NAMALWA (cell line): ENCODE results near the gene RFWD3.
A peak's percentile ranks its signal among the peaks of the same experiment; 100 is the strongest.
"Not testable (repeated sequence)": the region's sequence is repeated elsewhere in the genome, so short reads cannot be mapped to it uniquely, and the experiment has no call there.

Experiments
- DNase-seq: peaks from one replicate; pipeline ENCODE4 v3.0.0-alpha.2; 2015; ENCODE audit warnings: low spot score

RFWD3 gene, protein sequence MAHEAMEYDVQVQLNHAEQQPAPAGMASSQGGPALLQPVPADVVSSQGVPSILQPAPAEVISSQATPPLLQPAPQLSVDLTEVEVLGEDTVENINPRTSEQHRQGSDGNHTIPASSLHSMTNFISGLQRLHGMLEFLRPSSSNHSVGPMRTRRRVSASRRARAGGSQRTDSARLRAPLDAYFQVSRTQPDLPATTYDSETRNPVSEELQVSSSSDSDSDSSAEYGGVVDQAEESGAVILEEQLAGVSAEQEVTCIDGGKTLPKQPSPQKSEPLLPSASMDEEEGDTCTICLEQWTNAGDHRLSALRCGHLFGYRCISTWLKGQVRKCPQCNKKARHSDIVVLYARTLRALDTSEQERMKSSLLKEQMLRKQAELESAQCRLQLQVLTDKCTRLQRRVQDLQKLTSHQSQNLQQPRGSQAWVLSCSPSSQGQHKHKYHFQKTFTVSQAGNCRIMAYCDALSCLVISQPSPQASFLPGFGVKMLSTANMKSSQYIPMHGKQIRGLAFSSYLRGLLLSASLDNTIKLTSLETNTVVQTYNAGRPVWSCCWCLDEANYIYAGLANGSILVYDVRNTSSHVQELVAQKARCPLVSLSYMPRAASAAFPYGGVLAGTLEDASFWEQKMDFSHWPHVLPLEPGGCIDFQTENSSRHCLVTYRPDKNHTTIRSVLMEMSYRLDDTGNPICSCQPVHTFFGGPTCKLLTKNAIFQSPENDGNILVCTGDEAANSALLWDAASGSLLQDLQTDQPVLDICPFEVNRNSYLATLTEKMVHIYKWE

DNA sequence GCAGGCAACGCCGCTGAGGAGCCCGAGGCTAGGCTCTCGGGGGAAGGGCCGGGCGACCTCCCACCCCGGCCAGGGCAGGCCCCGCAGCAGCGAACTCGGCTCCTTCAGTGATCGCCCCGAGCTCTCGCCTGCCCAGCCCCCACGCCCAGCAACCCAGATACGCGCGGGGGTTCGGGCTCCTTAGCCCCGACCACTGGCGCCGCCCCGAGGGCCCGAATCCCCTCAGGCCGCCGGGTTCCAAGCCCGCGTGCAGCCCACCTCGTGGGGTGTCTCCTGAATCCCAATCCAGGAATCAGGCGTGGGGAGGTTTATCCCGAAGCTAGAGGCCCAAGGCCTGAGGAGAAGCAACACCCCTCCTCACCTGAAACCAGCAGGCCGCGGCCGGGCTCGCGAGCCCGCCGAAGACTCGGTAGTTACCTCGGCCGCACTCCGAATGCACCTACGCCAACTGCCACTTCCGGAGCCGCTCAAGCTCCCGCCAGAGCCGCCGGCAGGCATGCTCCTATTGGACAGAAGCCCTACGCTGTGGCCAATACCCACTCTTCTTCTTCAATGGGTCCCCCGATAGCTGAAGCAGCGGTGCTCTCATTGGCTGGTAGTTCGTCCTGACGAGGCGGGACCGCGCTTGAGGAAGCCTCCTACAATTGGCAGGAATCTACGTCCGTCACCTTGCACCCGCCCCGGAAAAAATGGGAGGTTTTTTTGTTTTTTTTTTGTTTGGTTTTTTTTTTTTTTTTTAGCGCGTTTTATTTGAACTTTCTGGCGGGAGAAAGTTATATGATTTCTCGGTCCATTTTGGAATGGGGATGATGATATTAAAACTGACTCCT, at the start of gene RFWD3:
Gene RFWD3 (minus strand): TSS at position 453 of the 830 bp plus-strand sequence. CDS start 5,428 bp downstream, outside the sequence.
- DNase-seq: peak; percentile 99

DNA sequence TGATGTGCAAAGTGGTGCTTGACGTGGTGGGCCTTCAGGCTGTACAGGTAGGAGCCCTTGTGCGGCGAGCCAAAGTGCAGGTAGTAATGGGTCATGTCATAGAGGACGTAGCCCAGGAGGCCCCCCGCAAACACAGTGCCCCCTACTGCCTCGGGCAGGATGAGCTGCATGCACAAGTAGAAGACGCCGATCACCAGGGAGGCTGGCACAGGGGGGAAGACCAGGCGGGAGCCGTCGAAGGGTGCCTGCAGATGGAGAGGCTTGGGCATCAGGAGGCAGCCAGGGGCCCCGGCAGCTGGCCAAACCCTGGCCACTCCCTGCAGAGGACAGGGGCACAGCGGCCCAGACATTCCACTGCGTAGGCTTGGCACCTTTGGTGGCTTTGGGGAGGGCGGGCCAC, 49.7 kb upstream of the RFWD3 start:
- DNase-seq: no peak

DNA sequence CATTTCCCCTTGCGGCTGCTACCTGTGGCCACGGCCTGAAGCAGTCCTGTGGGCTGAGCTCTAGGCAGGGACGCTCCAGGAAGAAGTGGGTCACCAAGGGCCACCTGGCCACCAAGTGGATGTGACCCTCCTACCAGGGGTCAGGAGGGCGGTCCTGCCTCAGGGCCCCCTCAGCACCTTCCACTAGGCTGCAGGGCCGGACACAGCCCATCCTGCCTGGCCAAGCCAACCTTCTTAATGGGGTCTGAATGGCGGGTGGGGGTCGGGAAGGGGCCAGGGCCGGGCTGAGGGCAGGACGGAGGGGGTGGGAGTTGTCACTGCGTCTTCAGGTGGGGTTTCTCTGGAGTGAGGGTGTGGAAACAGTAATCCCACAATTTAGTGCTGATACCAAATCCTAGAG, 47.2 kb upstream of the RFWD3 start:
- DNase-seq: no peak

DNA sequence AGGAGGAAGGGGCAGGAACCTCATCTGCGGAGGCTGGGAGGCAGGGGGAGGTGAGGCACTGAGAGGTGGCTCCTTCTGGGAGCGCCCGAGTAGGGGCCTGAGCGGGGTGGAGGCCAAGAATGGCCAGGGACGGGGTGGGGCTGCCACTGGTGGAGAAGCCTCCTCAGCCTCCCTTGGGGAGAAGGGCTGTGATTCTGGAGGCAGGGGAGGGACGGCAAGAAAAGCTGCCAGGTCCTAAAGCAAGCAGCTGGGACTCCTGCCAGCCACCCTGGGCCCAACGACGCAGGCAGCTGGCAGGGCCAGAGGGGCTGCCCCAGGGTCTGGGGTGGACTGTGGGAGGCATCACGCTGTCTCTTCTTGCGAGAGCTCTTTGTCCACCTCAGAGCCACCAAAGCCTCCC, 46.6 kb upstream of the RFWD3 start:
- no peak for DNase-seq

DNA sequence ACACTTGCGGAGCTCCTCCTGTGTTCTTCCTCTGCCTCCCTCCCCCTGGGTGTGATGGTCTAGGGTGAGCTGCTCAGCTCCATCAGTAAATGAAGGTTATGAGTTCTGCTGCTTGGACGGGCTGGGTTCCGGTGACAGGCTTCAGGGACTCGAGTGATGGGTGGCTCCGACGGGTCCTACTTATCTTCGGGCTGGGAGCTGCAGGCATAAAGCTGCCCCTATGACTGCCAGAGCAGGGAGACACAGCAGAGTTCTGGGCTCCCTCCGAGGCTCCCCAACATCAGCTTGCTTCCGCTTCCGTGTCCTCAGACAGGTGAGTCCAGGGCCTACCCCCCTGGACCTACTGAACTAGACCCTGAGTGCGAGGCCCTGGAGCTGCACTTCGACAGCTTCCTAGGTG, 45.3 kb upstream of the RFWD3 start:
- no peak for DNase-seq

DNA sequence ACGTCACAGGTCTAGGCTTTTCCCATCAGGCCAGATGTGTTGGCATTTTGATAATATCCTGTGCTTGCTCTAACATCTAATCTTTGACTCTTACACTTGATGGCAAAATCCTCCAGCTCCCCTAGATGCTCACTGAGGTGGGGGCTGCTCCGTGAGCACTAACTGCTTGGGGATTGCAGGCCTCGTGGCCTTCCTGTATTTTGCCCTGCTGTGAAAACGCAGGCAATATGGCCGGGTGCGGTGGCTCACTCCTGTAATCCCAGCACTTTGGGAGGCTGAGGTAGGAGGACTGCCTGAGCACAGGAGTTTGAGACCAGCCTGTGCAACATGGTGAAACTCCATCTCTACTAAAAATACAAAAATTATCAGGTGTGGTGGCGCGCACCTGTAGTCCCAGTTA, 43.7 kb upstream of the RFWD3 start:
- DNase-seq: no peak

DNA sequence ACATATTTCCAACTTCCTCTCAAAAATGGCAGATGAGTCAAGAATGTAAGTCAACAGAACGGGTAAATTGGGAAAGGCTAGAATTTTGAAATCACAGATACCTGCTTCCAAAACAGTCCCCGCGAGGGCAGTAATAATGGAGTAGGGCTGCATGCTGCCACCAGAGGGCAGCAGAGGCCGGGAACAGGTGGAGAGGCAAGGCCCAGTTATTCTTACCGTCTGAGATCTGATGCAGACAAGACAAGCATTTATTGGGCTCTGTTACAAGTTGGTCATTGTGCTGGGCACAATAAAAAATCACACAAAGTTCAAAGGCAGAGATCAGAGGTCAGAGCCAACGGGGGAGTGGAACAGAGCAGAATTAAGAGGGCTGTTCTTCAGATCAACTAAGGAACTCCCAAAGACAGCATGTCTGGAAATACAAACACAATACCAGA, 42.8 kb upstream of the RFWD3 start:
- DNase-seq: peak; percentile 89

DNA sequence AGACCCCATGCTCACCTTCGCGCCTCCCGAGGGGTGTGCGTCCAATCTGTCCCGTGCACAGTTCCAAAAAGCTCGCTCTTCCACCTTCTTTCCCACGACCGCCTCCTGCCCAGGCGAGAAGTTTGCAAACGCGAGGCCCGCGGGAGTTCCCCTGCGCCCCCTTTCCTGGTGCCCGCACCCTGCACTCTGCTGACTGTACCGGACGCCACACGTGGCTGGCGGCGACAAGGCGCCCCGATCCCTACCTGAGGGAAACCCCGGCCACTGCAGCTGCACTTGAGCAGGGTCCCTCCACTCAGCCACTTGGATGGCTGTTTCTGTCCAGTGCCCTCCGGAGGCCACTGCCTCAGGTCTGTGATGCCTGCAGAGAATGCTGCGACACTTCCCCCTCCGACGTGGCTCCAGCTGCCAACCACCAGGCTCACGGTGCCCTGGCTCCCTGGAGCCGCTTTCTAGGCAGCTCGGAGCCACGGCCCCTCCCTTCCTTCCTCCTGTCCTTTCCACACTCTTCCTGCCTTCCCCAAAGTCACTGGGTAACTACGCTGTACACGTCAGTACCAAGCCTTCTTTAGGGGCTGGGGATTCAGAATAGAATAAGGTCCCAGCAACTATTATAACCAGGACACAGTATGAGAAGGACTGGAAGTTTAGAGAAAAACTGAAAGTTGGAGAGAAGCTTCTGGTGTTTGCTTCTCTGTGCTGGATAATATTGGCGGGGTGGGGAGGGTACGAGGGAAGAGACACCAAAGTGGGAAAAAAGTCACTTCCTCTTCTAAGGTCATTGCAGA, 34.0 kb upstream of the RFWD3 start, which contains the start of gene MLKL:
Gene MLKL (minus strand): TSS at position 425 of the 788 bp plus-strand sequence. CDS start 5,105 bp downstream, outside the sequence.
- DNase-seq: peak; percentile 56

DNA sequence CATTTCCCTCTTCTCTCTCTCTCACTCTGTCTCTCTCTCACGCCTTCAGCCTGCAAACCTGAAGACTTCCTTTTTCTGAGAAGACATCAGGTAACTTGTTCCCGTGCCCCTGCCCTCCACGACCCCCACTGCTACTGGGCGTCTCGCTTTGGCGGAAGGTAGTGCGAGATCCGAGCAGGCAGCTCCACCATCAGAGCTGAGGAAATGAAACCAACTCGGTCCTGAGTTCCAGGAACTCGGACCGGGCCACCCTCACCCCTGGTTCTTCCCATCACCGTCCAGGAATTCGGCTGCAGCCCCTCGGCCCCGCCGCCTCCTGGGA, 33.4 kb upstream of the RFWD3 start:
- DNase-seq: peak; percentile 48

DNA sequence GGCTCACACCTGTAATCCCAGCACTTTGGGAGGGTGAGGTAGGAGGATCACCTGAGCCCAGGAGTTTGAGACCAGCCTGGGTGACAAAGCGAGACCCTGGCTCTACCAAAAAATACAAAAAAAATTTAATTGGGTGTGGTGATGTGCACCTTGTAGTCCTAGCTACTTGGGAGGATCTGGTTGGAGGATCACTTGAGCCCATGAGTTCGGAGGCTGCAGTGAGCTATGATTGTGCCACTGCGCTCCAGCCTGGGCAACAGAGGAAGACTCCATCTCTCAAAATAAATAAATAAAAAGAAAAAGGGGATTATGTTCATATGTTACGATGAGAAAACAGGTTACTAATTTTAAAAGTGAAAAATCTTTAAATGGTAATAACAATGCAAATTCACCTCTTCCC, 33.0 kb upstream of the RFWD3 start:
- peak; percentile 34 for DNase-seq

DNA sequence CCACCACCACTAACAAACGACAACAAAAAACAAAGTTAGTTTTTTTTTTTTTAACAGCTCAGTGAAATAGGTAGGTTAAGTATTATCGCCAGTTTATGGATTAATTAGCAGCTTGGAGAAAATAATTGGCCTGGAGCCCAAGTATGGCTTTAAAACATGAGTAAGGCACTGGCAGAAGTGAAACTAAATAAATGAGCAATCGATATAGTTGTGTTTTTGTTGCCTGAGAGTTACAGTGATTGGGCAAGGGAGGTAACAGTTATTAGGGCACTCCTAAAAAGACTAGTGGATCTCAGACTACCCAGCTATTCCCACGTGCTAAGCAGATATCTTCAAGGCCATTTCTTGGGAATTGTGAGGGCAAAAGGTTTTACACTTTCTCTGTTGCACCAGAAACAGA, 31.5 kb upstream of the RFWD3 start:
- no peak for DNase-seq

DNA sequence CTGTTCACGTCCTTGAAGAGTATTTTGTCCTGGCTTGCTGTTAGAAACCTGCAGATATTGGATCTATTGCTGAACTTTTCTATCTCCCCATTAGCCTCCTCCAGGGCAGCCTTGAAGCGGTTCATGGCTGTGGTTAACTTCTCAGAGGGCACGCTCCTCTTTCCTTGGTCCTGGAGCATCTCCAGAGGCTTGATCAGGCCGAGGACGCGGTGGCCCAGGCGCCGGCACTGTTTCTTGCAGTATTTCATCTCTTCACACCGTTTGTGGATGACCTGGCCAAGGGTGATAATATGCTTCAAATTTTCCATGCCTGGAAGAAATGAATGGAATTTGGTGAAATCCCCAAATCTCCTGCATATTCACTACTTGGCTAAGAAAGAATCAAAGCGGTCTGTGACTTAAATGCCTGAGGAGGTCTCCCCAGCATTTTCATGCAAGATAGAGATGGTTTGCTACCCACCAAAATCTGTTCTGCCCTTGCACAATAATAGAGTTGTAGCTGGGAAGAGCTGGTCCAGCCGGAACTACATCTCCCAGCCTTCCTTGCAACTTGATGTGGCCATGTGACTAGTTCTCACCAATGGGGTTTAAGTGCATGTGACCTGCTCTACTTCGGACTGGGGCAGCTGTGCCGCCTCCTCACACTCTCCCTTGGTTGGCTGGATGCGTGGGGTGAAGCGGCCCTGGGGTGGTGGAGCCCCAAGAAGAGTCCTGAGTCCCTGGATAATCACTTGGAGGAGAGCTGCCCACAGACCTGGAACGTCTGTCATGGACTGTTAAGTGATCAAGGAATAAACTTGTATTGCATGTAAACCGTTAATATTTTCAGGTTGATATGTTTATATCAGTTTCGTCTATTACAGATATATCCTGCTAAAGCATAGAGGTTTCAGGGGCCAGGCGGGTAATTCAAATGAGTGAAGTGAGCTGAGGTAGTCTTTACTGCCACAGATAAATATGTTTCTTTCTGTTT, 29.1 kb upstream of the RFWD3 start:
- DNase-seq: peak; percentile 95

DNA sequence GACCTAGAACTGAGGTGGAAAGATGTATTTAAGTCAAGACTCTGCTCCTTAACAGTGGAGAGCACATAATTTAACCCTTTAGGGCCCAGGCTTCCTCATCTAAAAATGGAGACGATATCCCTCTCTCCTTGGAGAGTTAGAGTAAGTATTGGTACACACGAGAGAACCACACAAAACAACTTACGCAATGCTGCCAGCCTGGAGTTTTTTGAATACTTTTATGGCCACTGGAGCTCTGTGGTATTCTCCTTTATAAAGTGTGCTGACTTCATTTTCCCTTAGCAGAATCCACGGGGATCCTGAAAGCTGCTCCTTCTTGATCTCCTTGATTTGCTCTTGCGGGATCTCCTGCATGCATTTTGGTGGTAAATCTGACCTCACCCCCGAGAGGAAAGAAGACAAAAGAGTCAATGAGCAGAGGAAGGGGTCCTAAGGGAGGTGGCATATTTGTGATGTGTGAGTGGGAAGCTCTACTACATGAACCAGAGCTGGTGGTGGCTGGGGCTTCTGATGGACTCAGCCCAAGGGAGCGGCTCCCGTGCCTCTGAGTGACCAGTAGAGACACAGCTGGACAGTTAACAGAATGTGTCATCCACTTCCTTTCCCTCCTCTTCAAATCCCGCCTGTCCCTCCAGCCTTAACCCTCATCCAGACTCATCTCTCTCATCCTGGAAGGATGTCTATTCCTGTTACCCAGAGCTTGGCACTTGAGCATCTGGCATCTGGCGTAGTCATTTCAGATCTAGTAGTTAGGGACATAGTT, 24.6 kb upstream of the RFWD3 start:
- DNase-seq: no peak

DNA sequence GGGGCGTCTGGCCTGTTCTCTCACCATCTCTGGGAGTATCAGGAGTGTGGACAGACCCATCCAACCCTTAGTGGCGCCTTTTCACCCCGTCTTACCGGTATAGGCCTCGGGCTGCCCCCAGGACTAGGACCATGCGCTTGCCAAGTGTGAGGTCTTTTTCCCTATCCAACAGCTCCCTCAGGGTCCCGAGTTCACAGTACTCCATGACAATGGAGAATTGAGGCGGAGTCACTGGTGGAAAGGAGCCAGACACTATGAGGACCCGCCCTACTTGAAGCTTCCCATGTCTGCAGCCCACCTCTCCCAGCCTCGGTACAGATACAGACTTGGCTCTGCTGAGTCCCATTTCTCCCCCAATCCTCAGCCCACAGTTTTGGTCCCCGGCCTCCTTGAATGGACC, 15.9 kb upstream of the RFWD3 start:
- no peak for DNase-seq

DNA sequence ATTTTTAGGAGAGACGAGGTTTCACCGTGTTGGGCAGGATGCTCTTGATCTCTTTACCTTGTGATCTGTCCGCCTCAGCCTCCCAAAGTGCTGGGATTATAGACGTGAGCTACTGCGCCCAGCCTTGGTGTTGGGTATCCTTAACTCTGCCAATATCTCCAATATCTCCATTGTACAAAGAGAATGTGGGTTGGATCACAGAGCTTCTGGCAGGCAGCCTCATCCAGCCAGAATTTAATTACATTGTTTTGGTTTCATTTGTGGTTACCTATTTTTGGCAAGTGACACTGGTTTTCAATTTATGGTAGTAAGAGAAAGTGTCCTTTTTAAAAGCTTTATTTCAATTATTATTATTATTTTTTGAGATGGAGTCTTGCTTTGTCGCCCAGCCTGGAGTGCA, 14.0 kb upstream of the RFWD3 start:
- DNase-seq: no peak

DNA sequence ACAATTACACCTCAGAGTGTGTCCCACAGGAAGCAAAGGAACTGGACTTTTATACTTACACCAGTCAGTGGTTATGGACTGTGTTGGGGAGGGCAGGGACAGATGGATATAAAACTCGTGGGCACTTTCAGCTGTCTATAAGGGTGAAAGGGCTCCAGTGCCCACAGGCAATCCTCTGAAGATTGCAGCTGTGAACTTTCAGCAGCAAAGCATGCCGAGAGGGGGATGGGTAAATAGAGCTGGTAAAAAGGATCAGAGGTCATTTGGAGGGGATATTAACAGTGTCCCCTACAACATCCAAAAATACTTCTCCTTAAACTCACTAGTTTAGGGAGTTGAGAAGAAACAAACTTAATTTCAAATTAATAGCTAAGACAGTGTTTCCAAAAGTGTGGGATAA, 13.3 kb upstream of the RFWD3 start:
- DNase-seq: no peak

DNA sequence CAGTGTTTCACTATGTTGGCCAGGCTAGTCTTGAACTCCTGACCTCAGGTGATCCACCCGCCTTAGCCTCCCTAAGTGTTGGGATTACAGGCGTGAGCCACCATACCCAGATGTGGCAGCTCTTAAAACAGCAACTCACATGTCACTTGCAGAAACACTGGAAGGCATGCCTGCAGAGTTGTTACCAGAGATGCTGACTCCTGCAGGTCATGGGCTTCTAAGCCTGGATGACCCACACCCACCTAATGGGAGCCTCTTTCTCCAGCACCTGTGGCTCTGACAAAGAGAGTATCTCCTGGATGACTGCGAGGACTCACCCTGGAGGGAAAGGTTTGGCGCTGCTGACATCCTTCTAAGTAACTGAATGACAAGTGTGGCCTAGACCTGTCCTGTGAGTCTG, 11.2 kb upstream of the RFWD3 start:
- DNase-seq: no peak

DNA sequence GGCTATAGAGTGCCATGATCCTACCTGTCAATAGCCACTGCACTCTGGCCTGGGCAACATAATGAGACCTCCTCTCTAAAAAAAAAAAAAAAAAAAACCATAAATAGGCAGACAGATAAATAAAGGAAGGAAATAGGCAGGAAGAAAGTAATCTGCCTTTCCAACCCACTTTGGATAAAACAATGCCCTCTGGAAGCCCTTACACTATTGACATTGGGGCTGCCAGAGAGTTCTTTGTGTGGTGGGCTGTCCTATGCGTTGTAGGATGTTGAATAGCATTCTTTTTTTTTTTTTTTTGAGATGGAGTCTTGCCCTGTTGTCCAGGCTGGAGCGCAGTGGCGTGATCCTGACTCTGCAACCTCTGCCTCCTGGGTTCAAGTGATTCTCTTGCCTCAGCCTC, 7.2 kb upstream of the RFWD3 start:
- no peak for DNase-seq

DNA sequence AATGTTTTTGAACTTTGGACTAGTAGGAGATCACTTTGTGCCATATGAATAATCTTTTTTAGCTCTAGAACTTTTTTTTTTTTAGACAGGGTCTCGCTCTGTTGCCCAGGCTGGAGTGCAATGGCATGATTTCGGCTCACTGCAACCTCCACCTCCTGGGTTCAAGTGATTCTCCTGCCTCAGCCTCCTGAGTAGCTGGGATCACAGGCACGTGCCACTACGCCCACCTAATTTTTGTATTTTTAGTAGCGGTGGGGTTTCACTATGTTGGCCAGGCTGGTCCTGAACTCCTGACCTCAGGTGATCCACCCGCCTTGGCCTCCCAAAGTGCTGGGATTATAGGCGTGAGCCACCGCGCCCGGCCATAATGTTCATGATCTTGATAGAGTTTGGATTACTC, 2.2 kb upstream of the RFWD3 start:
- not testable (repeated sequence) for DNase-seq

DNA sequence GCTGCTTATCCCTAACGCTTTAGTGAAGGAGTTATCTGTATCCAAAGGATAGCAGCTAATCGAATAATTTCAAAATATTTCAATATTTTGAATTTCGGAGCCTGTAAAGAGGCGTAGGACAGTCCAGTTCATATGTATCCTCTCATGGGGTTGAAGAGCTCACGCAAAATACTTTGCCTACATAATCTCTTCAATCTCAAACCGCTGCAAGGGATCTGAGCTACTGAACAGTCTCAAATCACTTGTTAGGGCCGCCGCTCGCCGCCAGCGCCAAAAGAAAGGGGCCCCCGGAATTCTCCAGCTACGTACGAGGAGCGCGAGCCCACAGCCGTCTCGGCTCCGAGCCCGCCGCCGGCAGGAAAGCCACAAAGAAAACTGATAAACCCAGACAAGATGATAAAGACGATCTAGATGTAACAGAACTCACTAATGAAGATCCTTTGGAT, 601 bp upstream of the RFWD3 start:
- no peak for DNase-seq
